OCI-LY3 (cell line): Measurements from ENCODE around the gene SPIN1.

Experiments used
- H2AFZ ChIP-seq: fragments of 200-600, 300-600 bp; shearing (Covaris generic); 2 replicates; pipeline ENCODE4 v1.6.0; 2014; ENCODE audit warnings: antibody characterized with exemption, low read depth, low read length
- H3K27ac ChIP-seq: fragments of 200-600, 300-600 bp; sonication (generic); 2 replicates; pipeline ENCODE4 v1.5.1; 2014; ENCODE audit warnings: mild to moderate bottlenecking, low read length, moderate library complexity, mixed read lengths
- H3K27me3 ChIP-seq: fragments of 200-600, 300-600 bp; sonication (generic); 2 replicates; pipeline ENCODE4 v1.6.1; 2014; ENCODE audit warnings: low read depth, low read length, mixed read lengths
- H3K36me3 ChIP-seq: fragments of 200-600, 300-600 bp; sonication (generic); replicated peaks from 2 replicates; pipeline ENCODE3; 2014; ENCODE audit warnings: low read depth, low read length, mixed read lengths
- H3K4me1 ChIP-seq: fragments of 300-600, 200-600 bp; sonication (generic); 2 replicates; pipeline ENCODE4 v1.6.1; 2014; ENCODE audit warnings: low read length, mixed read lengths
- H3K4me2 ChIP-seq: fragments of 200-600, 300-600 bp; sonication (generic); 2 replicates; pipeline ENCODE4 v1.6.1; 2014; ENCODE audit warnings: low read length, mixed read lengths
- H3K4me3 ChIP-seq: fragments of 300-600, 200-600 bp; sonication (generic); 2 replicates; pipeline ENCODE4 v1.5.1; 2014; ENCODE audit warnings: antibody characterized with exemption, mild to moderate bottlenecking, low read length, moderate library complexity
- H3K79me2 ChIP-seq: fragments of 300-600, 200-600 bp; shearing (Covaris generic); 2 replicates; pipeline ENCODE4 v1.6.1; 2014; ENCODE audit warnings: mild to moderate bottlenecking, low read length, mixed read lengths
- H3K9ac ChIP-seq: fragments of 300-600, 200-600 bp; shearing (Covaris generic); 2 replicates; pipeline ENCODE4 v1.6.0; 2014; ENCODE audit warnings: mild to moderate bottlenecking, low read length, moderate library complexity
- H3K9me3 ChIP-seq: fragments of 200-600, 300-600 bp; shearing (Covaris generic); 2 replicates; pipeline ENCODE4 v1.6.1; 2014; ENCODE audit warnings: low read length, mixed read lengths; ENCODE audit not compliant: insufficient read depth
- H4K20me1 ChIP-seq: fragments of 200-600, 300-600 bp; sonication (generic); 2 replicates; pipeline ENCODE4 v1.6.1; 2016; ENCODE audit warnings: low read length, mixed read lengths; ENCODE audit not compliant: insufficient read depth
- CTCF ChIP-seq: fragments of 200-600, 300-600 bp; sonication (generic); IDR thresholded peaks from 2 replicates; pipeline ENCODE4 v1.5.1; 2014; ENCODE audit warnings: antibody characterized with exemption, low read length, low read depth
- EZH2phosphoT487 ChIP-seq: fragments of 200-600 bp; shearing (Covaris generic); IDR thresholded peaks from 2 replicates; pipeline ENCODE4 v1.6.1; 2018; ENCODE audit warnings: antibody characterized with exemption, mixed run types, low read depth

SPIN1 gene

DNA sequence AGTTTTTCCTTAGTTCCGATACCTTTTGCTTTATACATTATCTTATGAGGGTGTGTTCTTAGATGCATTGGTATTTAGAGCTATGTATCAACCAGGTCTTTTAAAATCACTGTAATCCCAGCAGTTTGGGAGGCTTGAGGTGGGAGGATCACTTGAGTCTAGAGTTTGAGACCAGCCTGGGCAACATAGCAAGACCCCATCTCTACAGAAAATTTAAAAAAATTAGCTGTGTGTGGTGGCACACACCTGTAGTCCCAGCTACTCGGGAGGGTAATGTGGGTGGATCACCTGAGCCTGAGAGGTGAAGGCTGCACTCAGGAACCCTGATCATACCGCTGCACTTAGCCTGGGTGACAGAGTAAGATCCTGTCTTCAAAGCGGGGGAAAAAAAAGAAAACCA, 15.1 kb downstream of the SPIN1 start:
- Histone ChIP-seq H3K27ac (no peak overlapping the region), H3K9ac (no peak overlapping the region), H3K27me3 (no peaks in the 10 kb centered on the region), H3K79me2 (peaks cover 54% of the 10 kb centered on the region), H3K9me3 (no peaks in the 10 kb centered on the region), H2AFZ (no peak overlapping the region), H3K36me3 (no peaks in the 10 kb centered on the region), H3K4me3 (no peak overlapping the region), H3K4me2 (no peak overlapping the region), H4K20me1 (peaks cover 17% of the 10 kb centered on the region), H3K4me1 (no peaks in the 10 kb centered on the region)
- TF ChIP-seq CTCF (no peak), EZH2phosphoT487 (no peak)

- no peaks in the 10 kb centered on the region for H3K27me3 ChIP-seq
- no peaks in the 10 kb centered on the region for H3K4me1 ChIP-seq
- no peaks in the 10 kb centered on the region for H3K9me3 ChIP-seq
- TF ChIP-seq CTCF (no peak), EZH2phosphoT487 (no peak)
- H3K27ac ChIP-seq: no peak overlapping the region
- no peak overlapping the region for H3K4me2 ChIP-seq
- H3K9ac ChIP-seq: no peak overlapping the region
- H3K4me3 ChIP-seq: no peak overlapping the region
- peaks cover 15% of the 10 kb centered on the region; the same call in 1 of the 2 replicates for H4K20me1 ChIP-seq
- no peaks in the 10 kb centered on the region for H3K36me3 ChIP-seq
- peaks cover 52% of the 10 kb centered on the region for H3K79me2 ChIP-seq
- H2AFZ ChIP-seq: no peak overlapping the region
Observed at GRCh38 chr9:88406051-88406450, 17.8 kb downstream of the SPIN1 start.

GRCh38 chr9:88411471-88411870, 23.2 kb downstream of the SPIN1 start:
- Histone ChIP-seq H3K27ac (no peak overlapping the region), H4K20me1 (no peaks in the 10 kb centered on the region), H3K9ac (no peak overlapping the region), H3K27me3 (no peaks in the 10 kb centered on the region), H3K79me2 (peaks cover 47% of the 10 kb centered on the region), H3K4me3 (no peak overlapping the region), H2AFZ (no peak overlapping the region), H3K36me3 (peaks cover 12% of the 10 kb centered on the region), H3K4me1 (no peaks in the 10 kb centered on the region), H3K4me2 (no peak overlapping the region), H3K9me3 (peaks cover 10% of the 10 kb centered on the region)
- no peak for TF ChIP-seq CTCF
- no peak for TF ChIP-seq EZH2phosphoT487

DNA sequence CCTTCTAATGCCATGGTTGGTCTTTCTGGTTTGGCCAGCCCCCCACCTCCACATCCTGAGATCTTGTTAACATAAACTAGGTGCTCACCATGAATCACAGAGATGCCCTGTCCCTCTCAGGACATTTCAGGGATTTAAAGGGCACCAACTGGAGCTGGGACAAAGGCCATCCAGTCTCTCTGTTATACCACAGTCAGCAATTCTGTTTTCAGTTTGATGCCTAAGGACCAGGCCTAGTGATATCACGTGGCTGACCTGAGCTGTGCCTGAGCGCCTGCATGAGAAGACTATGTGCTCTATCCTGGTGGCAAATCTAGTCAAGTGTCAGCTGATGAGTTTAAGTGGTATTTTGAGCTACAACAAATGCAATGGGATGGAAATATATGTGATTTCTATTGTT, 26.1 kb downstream of the SPIN1 start:
- no peak overlapping the region for H3K27ac ChIP-seq
- peaks cover 31% of the 10 kb centered on the region for H3K36me3 ChIP-seq
- H3K27me3 ChIP-seq: no peaks in the 10 kb centered on the region
- peaks cover 24% of the 10 kb centered on the region for H3K9me3 ChIP-seq
- H2AFZ ChIP-seq: no peak overlapping the region
- H4K20me1 ChIP-seq: no peaks in the 10 kb centered on the region
- TF ChIP-seq CTCF: no peak
- TF ChIP-seq EZH2phosphoT487: no peak
- H3K4me1 ChIP-seq: no peaks in the 10 kb centered on the region
- no peak overlapping the region for H3K4me2 ChIP-seq
- H3K9ac ChIP-seq: no peak overlapping the region
- no peak overlapping the region for H3K4me3 ChIP-seq
- H3K79me2 ChIP-seq: peaks cover 33% of the 10 kb centered on the region
